Measurements from ENCODE around the gene CREB3L2. TPM values are rescaled to one million over a fixed set of nuclear protein-coding genes. Genes with fewer than 3 reads are reported as not detected.

CREB3L2 gene
- total and polyA plus RNA-seq, 2 of the 8 experiments (the other 6 are each of a cell fraction or from before 2014, with no cell fraction given), result 14.4 to 48.3 TPM

DNA sequence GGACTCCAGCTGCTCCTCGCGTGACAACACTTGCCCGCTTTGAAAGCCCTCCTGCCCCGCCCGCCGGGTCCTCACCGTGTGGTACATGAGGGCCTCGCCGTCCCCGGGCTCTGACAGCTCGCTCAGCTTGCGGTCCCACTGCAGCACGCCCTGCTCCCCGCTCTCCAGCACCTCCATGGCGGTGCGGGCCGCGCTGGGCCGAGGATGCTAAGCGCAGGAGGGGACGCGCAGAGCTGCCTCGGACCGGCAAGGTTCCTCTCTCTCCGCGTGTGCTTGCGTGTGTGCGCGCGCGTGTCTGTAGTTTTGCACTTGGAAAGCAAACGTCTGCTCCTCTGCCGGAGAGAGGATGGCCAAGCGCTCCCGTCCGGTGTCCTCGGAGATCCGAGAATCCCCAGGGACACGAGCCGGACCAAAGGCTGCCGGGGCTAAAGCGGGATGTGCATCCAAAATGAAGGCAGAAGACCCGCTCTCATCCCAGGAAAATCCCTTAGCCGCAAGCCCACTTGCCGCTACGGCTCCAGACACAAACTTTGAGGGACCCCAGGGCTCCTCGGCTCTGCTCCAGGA lies at the start of gene CREB3L2 (continued):
- no peak for TF ChIP-seq CBX5 (IDR thresholded peaks at IDR 0.05; ENCODE audit: low read depth, low read length)
